HEK293 (cell line): ENCODE results near the gene CNOT2.
"Not testable (repeated sequence)": the region's sequence is repeated elsewhere in the genome, so short reads cannot be mapped to it uniquely, and the experiment has no call there.

Source experiments
- REST ChIP-seq: fragments of 450-650 bp; formaldehyde crosslinking; IDR thresholded peaks from 2 replicates; pipeline ENCODE4 v1.5.1; 2016; ENCODE audit warnings: missing biosample characterization, missing genetic modification characterization
- ZBTB21 ChIP-seq: fragments of 450-650 bp; formaldehyde crosslinking; IDR thresholded peaks from 2 replicates; pipeline ENCODE4 v1.5.1; 2017; ENCODE audit warnings: missing biosample characterization, missing genetic modification characterization

GRCh38 chr12:70392631-70393030 lies 149.4 kb downstream of the CNOT2 start:
- TF ChIP-seq ZBTB21; REST (tag by site-specific recombination): not testable (repeated sequence)
